Neutrophil (primary cell): ENCODE results near the gene STK11IP.

ENCODE experiments used
- H3K27ac ChIP-seq: fragments of 200-600 bp; sonication (generic); 2 replicates; pipeline ENCODE4 v1.5.1; 2016; ENCODE audit warnings: mild to moderate bottlenecking, moderate library complexity
- H3K27me3 ChIP-seq: fragments of 200-600 bp; sonication (generic); 2 replicates; pipeline ENCODE4 v1.6.0; 2016; ENCODE audit warnings: mild to moderate bottlenecking
- H3K36me3 ChIP-seq: fragments of 200-600 bp; sonication (generic); 2 replicates; pipeline ENCODE4 v1.5.1; 2017
- H3K4me1 ChIP-seq, 2 experiments: fragments of 200-600 bp in 1 of 2; sonication (generic) in 1 of 2; 1 replicate in 1 of 2; 2 replicates in 1 of 2; pipeline versions ENCODE4 v1.5.1 to v1.6.1; 2013 to 2016; ENCODE audit warnings: low read depth in 1 of 2, low read length in 1 of 2, mild to moderate bottlenecking in 1 of 2, moderate library complexity in 1 of 2; ENCODE audit not compliant: control insufficient read depth in 1 of 2, insufficient read depth in 1 of 2
- H3K4me3 ChIP-seq, 2 experiments: fragments of 200-600 bp in 1 of 2; sonication (generic) in 1 of 2; 1 replicate in 1 of 2; 2 replicates in 1 of 2; pipeline ENCODE4 v1.5.1; 2013 to 2016; ENCODE audit warnings: low read depth in 1 of 2, low read length in 1 of 2, mild to moderate bottlenecking in 1 of 2, moderate library complexity in 1 of 2
- H3K9me3 ChIP-seq: fragments of 200-600 bp; sonication (generic); 2 replicates; pipeline ENCODE4 v1.5.1; 2016
- CTCF ChIP-seq: fragments of 200-600 bp; sonication (generic); IDR thresholded peaks from 2 replicates; pipeline ENCODE4 v1.5.1; 2016; ENCODE audit warnings: antibody characterized with exemption

Gene STK11IP

GRCh38 chr2:219642069-219642454 lies 44.4 kb downstream of the STK11IP start:
- Histone ChIP-seq H3K36me3 (no peaks in the 10 kb centered on the region), H3K27ac (no peak overlapping the region), H3K4me1 (peaks cover 0 to 8% of the 10 kb centered on the region in 2 experiments), H3K9me3 (no peaks in the 10 kb centered on the region), H3K4me3 (no peak overlapping the region), H3K27me3 (peaks cover 38% of the 10 kb centered on the region)
- TF ChIP-seq CTCF = no peak

- H3K27me3 ChIP-seq = peaks cover 39% of the 10 kb centered on the region
- TF ChIP-seq CTCF = peak; percentile 88
- H3K4me3 ChIP-seq = no peak overlapping the region
- H3K9me3 ChIP-seq = no peaks in the 10 kb centered on the region
- H3K4me1 ChIP-seq = peaks cover 0 to 8% of the 10 kb centered on the region in 2 experiments
- H3K36me3 ChIP-seq = no peaks in the 10 kb centered on the region
- H3K27ac ChIP-seq = no peak overlapping the region
Observed at GRCh38 chr2:219642465-219643083, 44.9 kb downstream of the STK11IP start.

GRCh38 chr2:219643084-219643473 lies 45.4 kb downstream of the STK11IP start:
- H3K27ac ChIP-seq = no peak overlapping the region
- H3K27me3 ChIP-seq = peaks cover 39% of the 10 kb centered on the region
- peaks cover 0 to 8% of the 10 kb centered on the region in 2 experiments for H3K4me1 ChIP-seq
- no peaks in the 10 kb centered on the region for H3K9me3 ChIP-seq
- no peaks in the 10 kb centered on the region for H3K36me3 ChIP-seq
- no peak overlapping the region for H3K4me3 ChIP-seq
- no peak for TF ChIP-seq CTCF

- Histone ChIP-seq H3K27ac (no peak overlapping the region), H3K9me3 (no peaks in the 10 kb centered on the region), H3K27me3 (peaks cover 36% of the 10 kb centered on the region), H3K36me3 (no peaks in the 10 kb centered on the region), H3K4me1 (peaks cover 0 to 8% of the 10 kb centered on the region in 2 experiments), H3K4me3 (no peak overlapping the region)
- TF ChIP-seq CTCF = no peak
Observed at GRCh38 chr2:219643788-219644398, 46.2 kb downstream of the STK11IP start.

- peaks cover 36% of the 10 kb centered on the region for H3K27me3 ChIP-seq
- H3K4me1 ChIP-seq = peaks cover 0 to 8% of the 10 kb centered on the region in 2 experiments
- no peaks in the 10 kb centered on the region for H3K36me3 ChIP-seq
- no peak for TF ChIP-seq CTCF
- no peak overlapping the region for H3K27ac ChIP-seq
- H3K9me3 ChIP-seq = no peaks in the 10 kb centered on the region
- no peak overlapping the region for H3K4me3 ChIP-seq
Observed at GRCh38 chr2:219644801-219645480, 47.3 kb downstream of the STK11IP start.
